Gastrocnemius medialis (tissue), 4 donors: ENCODE results near the gene GPR32.

ENCODE experiments used
- CTCF ChIP-seq, 5 experiments: fragments of 450-650 bp in 3 of 5; fragments of 200-600 bp in 2 of 5; sonication (generic) in 2 of 5; IDR thresholded peaks in 4 of 5; conservative IDR thresholded peaks in 1 of 5; 1 replicate in 4 of 5; 2 replicates in 1 of 5; pipeline ENCODE4 v1.5.1; 2016 to 2019; ENCODE audit warnings: antibody characterized with exemption in 5 of 5, mild to moderate bottlenecking in 3 of 5, moderate library complexity in 3 of 5
- POLR2A ChIP-seq, 2 donors: fragments of 450-650 bp; IDR thresholded peaks; one replicate each; pipeline ENCODE4 v1.6.1; 2017; ENCODE audit warnings: antibody characterized with exemption in 2 of 2, mild to moderate bottlenecking in 2 of 2, moderate library complexity in 2 of 2

- TF ChIP-seq CTCF (IDR thresholded peaks at IDR 0.05 in 4 of 5, conservative IDR thresholded peaks at IDR 0.05 in 1 of 5) = no peak
- no peak for TF ChIP-seq POLR2A (IDR thresholded peaks at IDR 0.05)
These were observed 7.6 kb downstream of the GPR32 start for GRCh38 chr19:50777830-50778303.
